RCC 7860 (cell line): Measurements from ENCODE around the gene SLC34A3.
"Not testable (repeated sequence)": the region's sequence is repeated elsewhere in the genome, so short reads cannot be mapped to it uniquely, and the experiment has no call there.

Source experiments
- DNase-seq: peaks from one replicate; pipeline ENCODE4 v3.0.0-alpha.2; 2015; ENCODE audit warnings: low spot score
- FAIRE-seq: peaks from 2 replicates; lab custom pipeline; 2012; peaks lifted over from hg19 to GRCh38; lab: Jason Lieb, UNC

Gene SLC34A3

GRCh38 chr9:137254624-137255447 is 24.1 kb downstream of the SLC34A3 start, which contains the start of gene NELFB:
NELFB (plus strand) TSS chr9:137255327.
- DNase-seq (peak; percentile 82), FAIRE-seq (no peak)

GRCh38 chr9:137255448-137256114 is 24.9 kb downstream of the SLC34A3 start:
- FAIRE-seq (no peak), DNase-seq (peak; percentile 7)

- DNase-seq (no peak), FAIRE-seq (no peak)
Measured at GRCh38 chr9:137256362-137256761, 25.7 kb downstream of the SLC34A3 start.

GRCh38 chr9:137256856-137257255 is 26.2 kb downstream of the SLC34A3 start:
- no peak for FAIRE-seq
- no peak for DNase-seq

- peak; percentile 18 for FAIRE-seq
- not testable (repeated sequence) for DNase-seq
Measured at GRCh38 chr9:137262173-137262908, 31.6 kb downstream of the SLC34A3 start.

- no peak for DNase-seq
Measured at GRCh38 chr9:137262909-137263285, 32.2 kb downstream of the SLC34A3 start.

GRCh38 chr9:137263506-137263905 is 32.8 kb downstream of the SLC34A3 start:
- no peak for FAIRE-seq
- no peak for DNase-seq

More at GRCh38 chr9:137262909-137263285, 32.2 kb downstream of the SLC34A3 start:
- no peak for FAIRE-seq

GRCh38 chr9:137264067-137264466 is 33.4 kb downstream of the SLC34A3 start:
- DNase-seq (no peak), FAIRE-seq (no peak)

- no peak for FAIRE-seq
Measured at GRCh38 chr9:137265496-137266161, 34.9 kb downstream of the SLC34A3 start.

GRCh38 chr9:137266162-137266527 is 35.4 kb downstream of the SLC34A3 start:
- no peak for DNase-seq
- no peak for FAIRE-seq

More at GRCh38 chr9:137265496-137266161, 34.9 kb downstream of the SLC34A3 start:
- DNase-seq, result no peak

GRCh38 chr9:137266585-137267453 is 36.1 kb downstream of the SLC34A3 start:
- DNase-seq (no peak), FAIRE-seq (no peak)

GRCh38 chr9:137267933-137268355 is 37.2 kb downstream of the SLC34A3 start:
- no peak for FAIRE-seq
- DNase-seq, result no peak

GRCh38 chr9:137268538-137269201 is 38.0 kb downstream of the SLC34A3 start:
- no peak for FAIRE-seq

GRCh38 chr9:137269231-137269772 is 38.6 kb downstream of the SLC34A3 start:
- FAIRE-seq (no peak), DNase-seq (no peak)

More at GRCh38 chr9:137268538-137269201, 38.0 kb downstream of the SLC34A3 start:
- DNase-seq, result no peak

GRCh38 chr9:137270929-137271695 is 40.4 kb downstream of the SLC34A3 start:
- FAIRE-seq, result no peak
- no peak for DNase-seq

- FAIRE-seq, result no peak
Measured at GRCh38 chr9:137271696-137272076, 41.0 kb downstream of the SLC34A3 start.

GRCh38 chr9:137272241-137273094 is 41.8 kb downstream of the SLC34A3 start:
- DNase-seq (no peak), FAIRE-seq (no peak)

More at GRCh38 chr9:137271696-137272076, 41.0 kb downstream of the SLC34A3 start:
- DNase-seq, result no peak
